ENCODE results near the gene CIRBP.
"Not testable (repeated sequence)": the region's sequence is repeated elsewhere in the genome, so short reads cannot be mapped to it uniquely, and the experiment has no call there.

CIRBP gene

GRCh38 chr19:1316466-1316865, 47.3 kb downstream of the CIRBP start:
- DNase-seq: no peak

DNA sequence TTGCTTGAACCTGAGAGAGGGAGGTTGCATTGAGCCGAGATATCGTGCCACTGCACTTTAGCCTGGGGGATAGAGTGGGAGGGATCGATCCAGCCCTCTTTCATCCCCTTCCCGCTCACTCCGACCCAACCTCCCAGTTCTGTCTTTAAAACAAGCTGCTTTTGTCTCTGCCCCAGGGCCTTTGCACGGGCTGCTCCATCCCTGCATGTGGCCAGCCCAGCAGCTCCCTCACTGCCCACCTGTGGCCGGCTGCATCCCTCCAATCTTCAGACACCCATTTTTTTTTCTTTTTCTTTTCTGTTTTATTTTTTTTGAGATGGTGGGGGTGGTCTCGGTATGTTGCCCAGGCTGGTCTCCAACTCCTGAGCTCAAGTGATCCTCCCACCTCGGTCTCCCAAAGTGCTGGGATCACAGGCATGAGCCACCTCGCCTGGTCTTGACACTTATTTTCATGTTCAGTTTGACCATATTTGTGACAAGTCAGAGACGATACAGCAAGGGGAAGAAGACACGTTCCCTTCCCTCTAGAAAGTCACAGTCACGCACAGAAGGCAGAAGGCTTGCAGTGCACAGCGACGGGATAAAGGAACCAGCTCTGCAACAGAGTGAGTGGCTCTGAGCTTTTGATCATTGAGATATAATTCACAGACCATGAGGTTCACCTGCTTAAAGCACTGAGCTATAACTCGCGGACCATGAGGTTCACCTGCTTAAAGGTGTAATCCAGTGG, 48.3 kb downstream of the CIRBP start:
- DNase-seq: no peak

GRCh38 chr19:1318678-1319471, 49.7 kb downstream of the CIRBP start:
- no peak for DNase-seq

DNA sequence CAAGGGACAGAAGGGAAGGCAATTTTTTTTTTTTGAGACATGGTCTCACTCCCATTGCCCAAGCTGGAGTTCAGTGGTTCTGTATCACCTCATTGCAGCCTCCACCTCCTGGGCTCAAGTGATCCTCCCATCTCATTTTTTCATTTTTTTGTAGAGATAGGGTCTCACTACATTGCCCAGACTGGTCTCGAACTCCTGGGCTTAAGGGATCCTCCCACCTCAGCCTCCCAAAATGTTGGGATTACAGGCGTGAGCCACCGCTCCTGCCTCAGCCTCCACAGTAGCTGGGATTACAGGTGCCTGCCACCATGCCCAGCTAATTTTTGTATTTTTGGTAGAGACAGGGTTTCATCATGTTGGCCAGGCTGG, 51.1 kb downstream of the CIRBP start:
- not testable (repeated sequence) for DNase-seq

DNA sequence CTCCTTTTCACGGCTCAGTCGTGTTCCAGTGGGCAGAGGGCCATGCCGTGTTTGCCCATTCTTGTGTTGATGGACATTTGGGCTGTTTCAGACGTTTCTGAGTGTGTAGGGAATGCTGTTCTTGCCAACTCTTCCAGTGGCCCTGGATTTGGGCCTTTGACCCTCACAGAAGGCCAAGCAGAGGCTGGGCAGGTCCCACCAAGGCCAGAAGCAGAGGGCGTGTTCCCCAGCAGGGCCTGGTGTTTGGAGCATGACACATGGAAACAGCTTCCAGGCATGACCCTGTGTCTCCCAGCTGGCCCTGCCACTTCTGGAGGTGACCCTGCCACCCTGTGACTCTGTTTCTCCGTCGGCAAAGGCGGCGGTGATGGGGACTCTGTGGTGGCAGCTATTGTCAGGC, 52.4 kb downstream of the CIRBP start:
- DNase-seq: no peak

DNA sequence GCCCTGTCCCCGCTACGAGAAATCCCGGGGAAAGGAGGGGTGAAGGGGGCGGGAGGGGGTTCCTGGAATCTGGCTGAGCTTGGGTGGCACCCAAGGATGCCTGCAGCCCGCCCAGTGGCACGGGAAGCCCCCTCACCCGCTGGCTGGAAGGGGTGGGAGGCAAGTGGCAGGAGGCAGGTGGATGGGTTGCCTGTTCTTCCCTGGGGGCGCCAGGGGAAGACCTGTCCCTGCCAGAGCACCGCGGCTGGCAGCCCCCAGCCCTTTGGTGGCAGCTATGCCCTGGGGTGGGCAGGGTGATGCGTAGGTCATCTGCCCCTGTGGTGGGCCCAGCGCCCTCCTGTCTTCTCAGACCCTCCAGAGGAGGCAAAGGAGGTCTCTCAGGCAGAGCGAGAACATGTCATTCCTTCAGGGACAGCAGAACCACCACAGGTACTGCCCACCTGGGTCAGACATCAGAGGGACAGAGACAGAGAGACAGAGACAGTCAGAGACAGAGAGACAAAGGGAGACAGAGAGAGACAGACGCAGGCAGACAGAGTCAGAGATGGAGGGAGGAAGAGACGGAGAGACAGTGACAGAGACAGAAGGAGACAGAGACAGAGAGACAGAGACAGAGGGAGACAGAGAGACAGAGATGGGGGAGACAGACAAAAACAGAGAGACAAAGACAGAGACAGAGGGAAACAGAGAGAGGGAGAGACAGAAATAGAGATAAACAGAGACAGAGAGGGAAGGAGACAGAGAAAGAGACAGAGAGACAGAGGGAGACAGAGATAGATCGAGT, 53.3 kb downstream of the CIRBP start:
- DNase-seq: no peak

- DNase-seq: no peak
Measured at GRCh38 chr19:1324249-1324805, 55.2 kb downstream of the CIRBP start.

Data from NK-92 treated with Interleukin-12 subunit alpha and Interleukin-12 subunit beta, amount 100 ng/mL, for 24 hours (cell line).